OCI-LY1 (cell line): ENCODE data around the gene EVI5L.

Source experiments
- CTCF ChIP-seq: fragments of 200-600 bp; sonication (generic), shearing (Covaris generic); IDR thresholded peaks from 2 replicates; pipeline ENCODE4 v1.5.1; 2017; ENCODE audit warnings: mild to moderate bottlenecking, antibody characterized with exemption, low read length, moderate library complexity, mixed read lengths
- EZH2 ChIP-seq: fragments of 200-600 bp; sonication (generic), shearing (Covaris generic); IDR thresholded peaks from 2 replicates; pipeline ENCODE4 v1.8.0; 2017; ENCODE audit warnings: borderline replicate concordance, mixed run types, mild to moderate bottlenecking, antibody characterized with exemption, low read length, moderate library complexity, mixed read lengths

GRCh38 chr19:7830272-7830771 is 304 bp downstream of the EVI5L start:
- TF ChIP-seq CTCF (no peak), EZH2 (no peak)
